Breast epithelium (tissue), 3 donors: ENCODE results near the gene COASY.

Experiments used
- CTCF ChIP-seq, 3 donors: fragments of 450-650 bp; IDR thresholded peaks; one replicate each; pipeline ENCODE4 v1.5.1; 2016 to 2017; ENCODE audit warnings: antibody characterized with exemption in 3 of 3, mild to moderate bottlenecking in 3 of 3, moderate library complexity in 3 of 3
- POLR2A ChIP-seq: fragments of 450-650 bp; IDR thresholded peaks from one replicate; pipeline ENCODE4 v1.6.1; 2016; ENCODE audit warnings: antibody characterized with exemption, mild to moderate bottlenecking, moderate library complexity
- POLR2AphosphoS5 ChIP-seq, 3 donors: sonication (generic); formaldehyde crosslinking; IDR thresholded peaks; one replicate each; pipeline ENCODE4 v1.6.1; 2017; ENCODE audit warnings: antibody characterized with exemption in 3 of 3

GRCh38 chr17:42563143-42563509 is 1.2 kb downstream of the COASY start:
- TF ChIP-seq POLR2A, result no peak
- no peak for TF ChIP-seq CTCF (IDR thresholded peaks at IDR 0.05)
- no peak for TF ChIP-seq POLR2AphosphoS5 (IDR thresholded peaks at IDR 0.05)
